ENCODE data around the gene UBE4A. TPM values are rescaled to one million over a fixed set of nuclear protein-coding genes. Genes with fewer than 3 reads are reported as not detected.

Gene UBE4A
- 7.7 and 9.3 TPM in 2 replicates for polyA plus RNA-seq (2012; rRNA removed)
- 9.9 and 10.1 TPM in 2 replicates for polyA plus RNA-seq (2012; cell fraction: cytosol; rRNA removed)
- polyA plus RNA-seq (2012; cell fraction: nucleus; rRNA removed): 9.4 and 18.1 TPM in 2 replicates

- ChIA-PET POLR2A (interaction anchor here (0.6 to 1.2 kb wide), 2 partner anchors 21 to 188 kb away, joined by 3 to 4 read pairs; no protein-coding TSS in a partner anchor), CTCF (interaction anchor here (0.7 to 1.2 kb wide), 3 partner anchors 161 to 1190 kb away, joined by 3 to 4 read pairs (median 3); no protein-coding TSS in a partner anchor)
- peak within 1 kb of the TSS; percentile 100 for H2AFZ ChIP-seq (ENCODE audit: low read depth)
- H3K36me3 ChIP-seq (replicated peaks in 1 of 2; ENCODE audit: control insufficient read depth in 1 of 2, insufficient read depth in 2 of 2, low read length in 1 of 2): peaks cover 0 to 2% of the 10 kb centered on the region in 2 experiments
- H3K9me2 ChIP-seq: no peaks in the 10 kb centered on the region
- no peaks in the 10 kb centered on the region for H3K27me3 ChIP-seq (ENCODE audit: insufficient read depth)
- peak; percentile 82 for DNase-seq
- H3K9me3 ChIP-seq: no peaks in the 10 kb centered on the region
- H3K4me3 ChIP-seq (ENCODE audit: low read depth in 2 of 2, low read length in 1 of 2): peak within 1 kb of the TSS; percentile 91 to 93
- H3K4me2 ChIP-seq: peak within 1 kb of the TSS; percentile 90
- H3K4me1 ChIP-seq (ENCODE audit: control insufficient read depth in 1 of 2, insufficient read depth in 2 of 2, low read depth in 1 of 2, low read length in 1 of 2): peaks cover 0 to 6% of the 10 kb centered on the region in 2 experiments; a peak in 2 of 4 replicates
- H4K20me1 ChIP-seq (ENCODE audit: insufficient read depth): no peaks in the 10 kb centered on the region; the same call in 1 of the 2 replicates
- WGBS (ENCODE audit: low lambda C conversion rate): 3% methylated on average over 33 of the region's 33 CpGs
- peaks cover 48% of the 10 kb centered on the region for H3K79me2 ChIP-seq (ENCODE audit: insufficient read depth)
- H3K9ac ChIP-seq: peak within 1 kb of the TSS; percentile 81
- peak within 1 kb of the TSS; percentile 39 to 45; a peak in 2 of 4 replicates for H3K27ac ChIP-seq (ENCODE audit: low read depth in 2 of 2, low read length in 1 of 2)
- peaks cover 16% of the 10 kb centered on the region for H3F3A ChIP-seq (replicated peaks; ENCODE audit: insufficient read depth)
- TF ChIP-seq IRF3 (IDR thresholded peaks at IDR 0.05; ENCODE audit: low read depth, low read length) (no peak), PBX3 (IDR thresholded peaks at IDR 0.05) (no peak), CHD2 (IDR thresholded peaks at IDR 0.05; ENCODE audit: low read length, partially characterized antibody) (peak; percentile 78), USF1 (IDR thresholded peaks at IDR 0.05; ENCODE audit: borderline replicate concordance, low read depth) (peak; percentile 31; the same call in 1 of the 2 replicates), EP300 (IDR thresholded peaks at IDR 0.05; ENCODE audit: borderline replicate concordance in 1 of 2, low read depth in 1 of 2, low read length in 1 of 2) (no peak), GATA2 (CRISPR knock-in tag; IDR thresholded peaks at IDR 0.05) (no peak), MXI1 (IDR thresholded peaks at IDR 0.05; ENCODE audit: low read depth, low read length) (peak; percentile 68; the same call in 1 of the 2 replicates), TEAD4 (IDR thresholded peaks at IDR 0.05; ENCODE audit: borderline replicate concordance, insufficient read depth) (no peak), GABPA (IDR thresholded peaks at IDR 0.05; ENCODE audit: low read depth) (peak; percentile 99), POLR2AphosphoS5 (IDR thresholded peaks at IDR 0.05; ENCODE audit: low read depth, low read length) (peak; percentile 91), FOSL2 (IDR thresholded peaks at IDR 0.05; ENCODE audit: borderline replicate concordance, low read depth) (no peak), EZH2phosphoT487 (IDR thresholded peaks at IDR 0.05; ENCODE audit: borderline replicate concordance, low read depth) (no peak), SIN3A (IDR thresholded peaks at IDR 0.05; ENCODE audit: borderline replicate concordance, low read depth, low read length) (peak; percentile 84; the same call in 1 of the 2 replicates), RAD21 (IDR thresholded peaks at IDR 0.05; ENCODE audit: low read length) (no peak), USF2 (IDR thresholded peaks at IDR 0.05; ENCODE audit: borderline replicate concordance, low read depth, low read length) (0 out of 2 replicates have a peak, but pooled peaks have one; percentile 30), ELF1 (IDR thresholded peaks at IDR 0.05) (peak; percentile 99), NRF1 (IDR thresholded peaks at IDR 0.05; ENCODE audit: low read depth, low read length) (peak; percentile 65), CTCF (IDR thresholded peaks at IDR 0.05) (no peak), RFX5 (IDR thresholded peaks at IDR 0.05; ENCODE audit: low read length) (no peak), MAX (IDR thresholded peaks at IDR 0.05; ENCODE audit: low read depth) (peak; percentile 90), ZBTB33 (IDR thresholded peaks at IDR 0.05; ENCODE audit: borderline replicate concordance, low read depth) (no peak), TCF12 (IDR thresholded peaks at IDR 0.05) (no peak), MEF2A (IDR thresholded peaks at IDR 0.05; ENCODE audit: borderline replicate concordance, low read depth) (no peak), SMC3 (IDR thresholded peaks at IDR 0.05; ENCODE audit: low read depth, low read length) (no peak), JUND (IDR thresholded peaks at IDR 0.05) (no peak)
These were observed at the start of gene UBE4A for GRCh38 chr11:118359295-118359958. Gene UBE4A, plus strand, starts transcription at chr11:118359600. Its CDS starts 5,481 bp downstream, at chr11:118365081.

All from SK-N-SH (cell line).